HUES6 (cell line): ENCODE data around the gene SPHK2.

Experiments used
- H3K27ac ChIP-seq: 2 replicates; pipeline ENCODE4 v1.7.0; 2013; ENCODE audit warnings: low read depth, mild to moderate bottlenecking, low read length, inconsistent platforms
- H3K27me3 ChIP-seq: 2 replicates; pipeline ENCODE4 v1.6.1; 2013; ENCODE audit warnings: low read length; ENCODE audit not compliant: control insufficient read depth, insufficient read depth
- H3K36me3 ChIP-seq: 2 replicates; pipeline ENCODE4 v1.6.1; 2013; ENCODE audit warnings: low read length; ENCODE audit not compliant: control insufficient read depth, insufficient read depth
- H3K4me1 ChIP-seq: 2 replicates; pipeline ENCODE4 v1.6.1; 2013; ENCODE audit warnings: low read length; ENCODE audit not compliant: control insufficient read depth, insufficient read depth
- H3K4me3 ChIP-seq: 2 replicates; pipeline ENCODE4 v1.5.1; 2013; ENCODE audit warnings: low read depth, low read length
- H3K9ac ChIP-seq: one replicate; pipeline ENCODE4 v1.6.1; 2013; ENCODE audit warnings: mild to moderate bottlenecking, low read length
- H3K9me3 ChIP-seq: 2 replicates; pipeline ENCODE4 v1.6.1; 2013; ENCODE audit warnings: low read depth, low read length; ENCODE audit not compliant: control insufficient read depth, insufficient read depth

The SPHK2 gene

GRCh38 chr19:48603850-48604249 lies 15.5 kb upstream of the SPHK2 start:
- no peaks in the 10 kb centered on the region for H3K27me3 ChIP-seq
- no peak overlapping the region for H3K9ac ChIP-seq

GRCh38 chr19:48606463-48607358 lies 12.6 kb upstream of the SPHK2 start, which contains the start of gene SPACA4:
Gene SPACA4, plus strand, starts transcription at chr19:48606742. Its CDS starts 237 bp downstream, at chr19:48606979.
- H3K36me3 ChIP-seq = peaks cover 4% of the 10 kb centered on the region; the same call in 1 of the 2 replicates
- H3K9ac ChIP-seq = no peak within 1 kb of the TSS
- H3K4me1 ChIP-seq = peaks cover 2% of the 10 kb centered on the region; the same call in 1 of the 2 replicates
- no peaks in the 10 kb centered on the region for H3K27me3 ChIP-seq
- no peak within 1 kb of the TSS for H3K27ac ChIP-seq
- no peaks in the 10 kb centered on the region for H3K9me3 ChIP-seq
- H3K4me3 ChIP-seq = no peak within 1 kb of the TSS

More at GRCh38 chr19:48603850-48604249, 15.5 kb upstream of the SPHK2 start:
- Histone ChIP-seq H3K4me1 (peaks cover under 1% of the 10 kb centered on the region; the same call in 1 of the 2 replicates), H3K9me3 (no peaks in the 10 kb centered on the region), H3K36me3 (peaks cover 2% of the 10 kb centered on the region; the same call in 1 of the 2 replicates), H3K4me3 (no peak overlapping the region), H3K27ac (no peak overlapping the region)

- Histone ChIP-seq H3K9ac (no peak overlapping the region), H3K36me3 (peaks cover 5% of the 10 kb centered on the region; the same call in 1 of the 2 replicates), H3K9me3 (no peaks in the 10 kb centered on the region), H3K4me3 (no peak overlapping the region), H3K4me1 (peaks cover 2% of the 10 kb centered on the region; the same call in 1 of the 2 replicates), H3K27me3 (no peaks in the 10 kb centered on the region), H3K27ac (no peak overlapping the region)
These were observed 11.9 kb upstream of the SPHK2 start for GRCh38 chr19:48607359-48607755.

GRCh38 chr19:48608798-48609263 lies 10.5 kb upstream of the SPHK2 start:
- Histone ChIP-seq H3K4me1 (peaks cover 6% of the 10 kb centered on the region), H3K36me3 (peaks cover 10% of the 10 kb centered on the region), H3K4me3 (no peak overlapping the region), H3K9me3 (no peaks in the 10 kb centered on the region), H3K9ac (no peak overlapping the region), H3K27ac (no peak overlapping the region), H3K27me3 (no peaks in the 10 kb centered on the region)

GRCh38 chr19:48609571-48610108 lies 9.7 kb upstream of the SPHK2 start:
- Histone ChIP-seq H3K9ac (no peak overlapping the region), H3K27ac (no peak overlapping the region), H3K27me3 (no peaks in the 10 kb centered on the region), H3K4me1 (peaks cover 12% of the 10 kb centered on the region), H3K4me3 (no peak overlapping the region), H3K9me3 (no peaks in the 10 kb centered on the region), H3K36me3 (peaks cover 10% of the 10 kb centered on the region)

GRCh38 chr19:48611872-48612271 lies 7.4 kb upstream of the SPHK2 start:
- Histone ChIP-seq H3K27me3 (no peaks in the 10 kb centered on the region), H3K4me3 (no peak overlapping the region), H3K4me1 (peaks cover 34% of the 10 kb centered on the region), H3K36me3 (peaks cover 30% of the 10 kb centered on the region), H3K27ac (no peak overlapping the region), H3K9me3 (no peaks in the 10 kb centered on the region), H3K9ac (no peak overlapping the region)

GRCh38 chr19:48613024-48613851 lies 6.1 kb upstream of the SPHK2 start:
- Histone ChIP-seq H3K27me3 (no peaks in the 10 kb centered on the region), H3K9me3 (no peaks in the 10 kb centered on the region), H3K27ac (no peak overlapping the region), H3K4me1 (peaks cover 45% of the 10 kb centered on the region), H3K36me3 (peaks cover 43% of the 10 kb centered on the region), H3K4me3 (no peak overlapping the region), H3K9ac (peak overlapping the region; percentile 79)

GRCh38 chr19:48613852-48614435 lies 5.4 kb upstream of the SPHK2 start:
- Histone ChIP-seq H3K9me3 (no peaks in the 10 kb centered on the region), H3K4me3 (peak overlapping the region; percentile 49), H3K36me3 (peaks cover 43% of the 10 kb centered on the region), H3K9ac (peak overlapping the region; percentile 79), H3K27ac (peak overlapping the region; percentile 89), H3K4me1 (peaks cover 44% of the 10 kb centered on the region), H3K27me3 (no peaks in the 10 kb centered on the region)

- Histone ChIP-seq H3K27me3 (no peaks in the 10 kb centered on the region), H3K36me3 (peaks cover 43% of the 10 kb centered on the region), H3K27ac (peak within 1 kb of the TSS; percentile 89), H3K9me3 (no peaks in the 10 kb centered on the region), H3K4me3 (peak within 1 kb of the TSS; percentile 49), H3K9ac (peak within 1 kb of the TSS; percentile 79), H3K4me1 (peaks cover 43% of the 10 kb centered on the region)
These were observed 4.7 kb upstream of the SPHK2 start, which contains the start of gene FAM83E for GRCh38 chr19:48614436-48615230. Gene FAM83E, minus strand, starts transcription at chr19:48615076. Its CDS starts 1,704 bp downstream, at chr19:48613372.
